ENCODE results near the gene KLK7. TPM values are rescaled to one million over a fixed set of nuclear protein-coding genes. Genes with fewer than 3 reads are reported as not detected.

KLK7 gene
- total RNA-seq, 2 experiments from 2014 or later = not detected

DNA sequence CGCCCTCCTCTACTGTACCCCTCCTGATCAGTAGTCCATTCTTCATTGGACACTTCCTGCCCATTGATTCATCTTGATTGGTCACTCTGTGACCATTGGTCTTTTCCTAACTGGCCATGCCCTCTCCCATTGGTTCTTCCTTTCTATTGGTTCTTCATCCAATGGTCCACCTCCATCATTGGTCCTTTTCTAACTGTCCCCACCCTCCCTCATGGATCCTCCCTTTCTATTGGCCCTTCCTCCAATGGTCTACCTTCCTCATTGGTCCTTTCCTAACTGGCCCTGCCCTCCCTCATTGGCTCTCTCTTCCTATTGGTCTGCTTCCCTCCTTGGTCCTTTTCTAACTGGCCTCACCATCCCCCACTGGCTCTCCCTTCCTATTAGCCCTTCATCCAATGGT, 21.5 kb downstream of the KLK7 start:
- ATAC-seq = no peak
- Mint-ChIP-seq H3K36me3 (no peaks in the 10 kb centered on the region), H3K4me3 (no peak overlapping the region), H3K9me3 (ENCODE audit: low read depth) (peaks cover 9% of the 10 kb centered on the region), H3K27ac (no peak overlapping the region), H3K27me3 (peaks cover 2% of the 10 kb centered on the region), H3K4me1 (no peaks in the 10 kb centered on the region)
- CTCF ChIA-PET = no interaction called here
- DNase-seq = no peak

DNA sequence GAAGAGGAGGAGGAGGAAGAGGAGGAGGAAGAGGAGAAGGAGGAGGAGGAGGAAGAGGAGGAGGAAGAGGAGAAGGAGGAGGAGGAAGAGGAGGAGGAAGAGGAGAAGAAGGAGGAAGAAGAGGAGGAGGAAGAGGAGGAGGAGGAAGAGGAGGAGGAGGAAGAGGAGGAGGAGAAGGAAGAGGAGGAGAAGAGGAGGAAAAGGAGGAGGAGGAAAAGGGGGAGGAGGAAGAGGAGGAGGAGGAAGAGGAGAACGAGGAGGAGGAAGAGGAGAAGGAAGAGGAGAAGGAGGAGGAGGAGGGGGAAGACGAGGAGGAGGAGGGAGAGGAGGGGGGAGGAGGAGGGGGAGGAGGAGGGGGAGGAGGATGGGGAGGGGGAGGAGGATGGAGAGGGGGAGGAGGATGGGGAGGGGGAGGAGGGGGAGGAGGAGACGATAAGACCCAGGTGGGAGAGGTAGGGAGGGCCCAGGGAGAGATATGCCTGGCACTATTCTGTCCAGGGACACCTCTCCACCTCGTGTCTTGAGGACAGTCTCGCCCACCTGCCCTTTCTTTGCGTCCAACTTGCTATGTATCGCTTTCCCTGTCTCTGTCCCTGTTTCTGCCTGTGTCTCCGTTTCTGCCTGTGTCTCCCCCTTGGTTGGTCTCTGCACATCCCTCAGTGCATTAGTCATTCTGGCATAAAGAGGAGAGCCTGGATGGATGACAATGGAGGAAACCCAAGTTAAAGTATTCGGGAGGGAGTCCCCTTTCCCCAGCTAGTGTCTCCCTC, 23.8 kb downstream of the KLK7 start:
- Mint-ChIP-seq H3K27ac (no peak overlapping the region), H3K36me3 (no peaks in the 10 kb centered on the region), H3K9me3 (ENCODE audit: low read depth) (peaks cover 9% of the 10 kb centered on the region), H3K4me3 (no peak overlapping the region), H3K27me3 (no peaks in the 10 kb centered on the region), H3K4me1 (no peaks in the 10 kb centered on the region)
- CTCF ChIA-PET = no interaction called here
- ATAC-seq = no peak
- DNase-seq = no peak

DNA sequence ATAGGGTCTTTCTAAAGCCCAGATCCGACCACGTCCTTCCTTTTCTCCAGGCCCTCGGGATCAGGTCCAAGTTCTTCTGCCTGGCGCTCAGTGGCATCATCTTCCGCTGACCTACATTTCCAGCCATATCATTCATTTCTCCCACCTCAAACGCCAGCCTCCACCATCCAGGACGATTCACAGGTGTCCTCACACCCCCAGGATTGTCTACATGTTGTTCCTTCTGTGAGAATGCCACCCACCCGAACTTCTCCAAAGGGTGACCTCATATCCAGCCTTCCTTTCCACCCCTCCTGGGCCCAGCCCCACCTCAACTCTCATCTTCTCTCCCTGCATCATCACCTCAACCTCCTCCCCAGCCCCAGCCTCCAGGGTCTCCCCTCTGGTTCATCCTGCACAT, 26.1 kb downstream of the KLK7 start:
- CTCF ChIA-PET = no interaction called here
- H3K4me1 Mint-ChIP-seq = no peaks in the 10 kb centered on the region
- H3K9me3 Mint-ChIP-seq (ENCODE audit: low read depth) = peaks cover 7% of the 10 kb centered on the region
- peaks cover 2% of the 10 kb centered on the region for H3K27me3 Mint-ChIP-seq
- DNase-seq (no peak), ATAC-seq (no peak)
- H3K4me3 Mint-ChIP-seq = no peak overlapping the region
- no peaks in the 10 kb centered on the region for H3K36me3 Mint-ChIP-seq
- no peak overlapping the region for H3K27ac Mint-ChIP-seq

DNA sequence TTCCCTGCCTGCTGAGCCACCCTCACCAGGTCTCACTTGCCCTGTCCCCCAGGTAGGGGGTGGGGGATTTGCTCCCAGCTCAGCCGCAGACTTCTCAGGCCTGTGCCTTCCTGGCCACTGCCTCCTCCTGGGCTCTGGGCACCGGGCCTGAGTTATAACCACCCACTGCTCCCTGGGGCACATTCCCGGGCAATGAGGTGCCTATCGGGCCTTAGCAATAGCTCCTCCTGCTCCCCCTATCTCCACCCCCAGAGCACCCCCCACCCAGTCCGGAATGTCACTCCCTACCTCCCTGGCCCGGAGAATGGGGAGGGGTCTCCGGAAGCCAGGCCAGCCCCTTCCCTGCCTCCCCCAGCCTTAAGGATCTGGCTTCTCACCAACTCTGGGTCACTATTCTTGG, 30.8 kb downstream of the KLK7 start, which contains the start of gene KLK5:
Gene KLK5 (minus strand): TSS at position 129 of the 400 bp plus-strand sequence. CDS start 381 bp downstream, outside the sequence.
- DNase-seq = no peak
- Mint-ChIP-seq H3K9me3 (ENCODE audit: low read depth) (no peaks in the 10 kb centered on the region), H3K4me1 (no peaks in the 10 kb centered on the region), H3K27me3 (peaks cover 2% of the 10 kb centered on the region), H3K4me3 (no peak within 1 kb of the TSS), H3K36me3 (no peaks in the 10 kb centered on the region), H3K27ac (no peak within 1 kb of the TSS)
- ATAC-seq = no peak
- CTCF ChIA-PET = no interaction called here

DNA sequence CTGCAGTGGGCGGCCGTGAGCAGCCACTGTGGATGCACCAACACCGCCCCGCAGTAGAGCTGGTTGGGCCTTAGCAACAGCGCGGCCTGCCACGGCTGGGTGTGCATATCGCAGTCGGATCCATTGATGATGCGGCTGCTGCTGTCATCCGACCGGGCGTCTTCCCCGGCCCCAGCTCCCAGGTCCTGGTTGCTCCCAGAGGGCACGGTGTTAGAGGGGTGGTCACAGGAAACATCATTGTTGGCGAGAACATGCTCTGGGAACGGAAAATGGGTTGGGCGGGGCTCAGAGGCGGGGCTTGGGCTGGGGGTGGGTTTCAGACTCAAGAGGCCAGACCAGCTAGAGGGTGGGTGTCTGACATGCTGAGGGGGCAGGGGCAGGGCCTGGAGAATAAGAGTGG, 33.9 kb downstream of the KLK7 start:
- Mint-ChIP-seq H3K9me3 (ENCODE audit: low read depth) (no peaks in the 10 kb centered on the region), H3K27ac (no peak overlapping the region), H3K4me3 (no peak overlapping the region), H3K27me3 (peaks cover 8% of the 10 kb centered on the region), H3K4me1 (no peaks in the 10 kb centered on the region), H3K36me3 (no peaks in the 10 kb centered on the region)
- CTCF ChIA-PET = no interaction called here
- DNase-seq = no peak
- no peak for ATAC-seq

DNA sequence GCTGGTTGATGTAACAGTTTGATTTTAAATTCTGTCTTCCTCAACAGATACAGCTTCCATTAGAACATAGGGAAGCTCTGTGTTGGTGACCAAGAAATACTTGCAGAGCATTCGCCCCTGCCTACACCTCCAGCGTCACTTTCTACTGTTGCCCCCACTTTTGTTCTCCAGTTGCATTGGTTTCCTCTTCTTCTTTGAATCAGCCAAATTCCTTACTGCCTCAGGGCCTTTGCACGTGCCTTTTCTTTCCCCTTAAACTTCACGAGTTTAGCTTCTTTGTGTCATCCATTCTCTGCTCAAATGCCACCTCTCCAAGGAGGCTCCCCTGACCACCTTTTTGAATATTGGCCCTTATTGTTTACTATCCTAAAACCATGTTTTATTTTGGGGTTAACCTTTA, 36.6 kb downstream of the KLK7 start:
- CTCF ChIA-PET = interaction anchor here (1.0 to 1.5 kb wide), 2 partner anchors 25 kb away, joined by 3 to 4 read pairs; no protein-coding TSS in a partner anchor
- Mint-ChIP-seq H3K27me3 (peaks cover 6% of the 10 kb centered on the region), H3K4me1 (no peaks in the 10 kb centered on the region), H3K4me3 (no peak overlapping the region), H3K36me3 (no peaks in the 10 kb centered on the region), H3K9me3 (ENCODE audit: low read depth) (peaks cover 2% of the 10 kb centered on the region), H3K27ac (no peak overlapping the region)
- ATAC-seq (no peak), DNase-seq (no peak)

DNA sequence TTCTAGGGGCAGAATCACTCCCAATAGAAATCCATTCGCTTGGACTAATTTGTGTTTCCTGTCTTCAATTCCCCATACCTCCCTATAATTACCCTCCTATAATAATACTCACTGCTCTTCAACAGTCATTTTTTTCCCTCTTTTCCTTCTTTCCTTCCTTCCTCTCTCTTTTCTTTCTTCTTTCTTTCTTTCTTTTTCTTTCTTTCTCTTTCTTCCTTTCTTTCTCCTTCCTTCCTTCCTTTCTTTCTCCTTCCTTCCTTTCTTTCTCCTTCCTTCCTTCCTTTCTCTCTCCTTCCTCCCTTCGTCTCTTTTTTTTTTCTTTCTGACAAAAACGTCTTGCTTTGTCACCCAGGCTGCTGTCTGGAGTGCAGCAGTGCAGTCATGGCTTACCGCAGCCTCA, 38.9 kb downstream of the KLK7 start:
- Mint-ChIP-seq H3K36me3 (no peaks in the 10 kb centered on the region), H3K27me3 (peaks cover 6% of the 10 kb centered on the region), H3K9me3 (ENCODE audit: low read depth) (peaks cover 2% of the 10 kb centered on the region), H3K27ac (no peak overlapping the region), H3K4me1 (no peaks in the 10 kb centered on the region), H3K4me3 (no peak overlapping the region)
- ATAC-seq (no peak), DNase-seq (no peak)
- CTCF ChIA-PET = no interaction called here

DNA sequence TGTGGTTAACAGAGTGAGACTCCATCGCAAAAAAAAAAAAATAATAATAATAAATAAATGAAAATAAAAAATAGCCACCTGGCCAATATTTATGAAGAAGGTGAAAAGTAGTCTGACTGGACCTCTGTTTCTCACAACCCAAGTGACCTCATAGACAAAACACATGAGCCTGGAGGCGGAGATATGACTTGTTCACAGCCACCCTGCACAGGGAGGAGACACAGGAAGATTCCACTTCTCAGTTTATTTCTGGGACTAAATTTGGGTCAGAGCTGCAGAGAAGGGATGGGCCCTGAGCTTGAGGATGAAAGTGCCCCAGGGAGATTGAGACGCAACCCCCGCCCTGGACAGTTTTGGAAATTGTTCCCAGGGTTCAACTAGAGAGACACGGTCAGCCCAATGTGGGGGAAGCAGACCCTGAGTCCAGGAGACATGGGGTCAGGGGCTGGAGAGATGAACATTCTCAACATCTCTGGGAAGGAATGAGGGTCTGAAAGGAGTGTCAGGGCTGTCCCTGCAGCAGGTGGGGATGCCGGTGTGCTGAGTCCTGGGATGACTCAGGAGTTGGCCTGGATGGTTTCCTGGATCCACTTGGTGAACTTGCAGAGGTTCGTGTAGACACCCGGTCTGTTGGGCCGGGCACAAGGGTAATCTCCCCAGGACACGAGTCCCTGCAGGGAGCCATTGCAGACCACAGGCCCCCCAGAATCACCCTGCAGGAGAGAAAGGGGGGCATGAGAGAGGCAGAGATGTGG, 40.5 kb downstream of the KLK7 start:
- H3K27ac Mint-ChIP-seq = no peak overlapping the region
- CTCF ChIA-PET = no interaction called here
- H3K36me3 Mint-ChIP-seq = no peaks in the 10 kb centered on the region
- ATAC-seq (no peak), DNase-seq (no peak)
- peaks cover 6% of the 10 kb centered on the region for H3K27me3 Mint-ChIP-seq
- peaks cover 2% of the 10 kb centered on the region for H3K9me3 Mint-ChIP-seq (ENCODE audit: low read depth)
- H3K4me3 Mint-ChIP-seq = no peak overlapping the region
- no peaks in the 10 kb centered on the region for H3K4me1 Mint-ChIP-seq

DNA sequence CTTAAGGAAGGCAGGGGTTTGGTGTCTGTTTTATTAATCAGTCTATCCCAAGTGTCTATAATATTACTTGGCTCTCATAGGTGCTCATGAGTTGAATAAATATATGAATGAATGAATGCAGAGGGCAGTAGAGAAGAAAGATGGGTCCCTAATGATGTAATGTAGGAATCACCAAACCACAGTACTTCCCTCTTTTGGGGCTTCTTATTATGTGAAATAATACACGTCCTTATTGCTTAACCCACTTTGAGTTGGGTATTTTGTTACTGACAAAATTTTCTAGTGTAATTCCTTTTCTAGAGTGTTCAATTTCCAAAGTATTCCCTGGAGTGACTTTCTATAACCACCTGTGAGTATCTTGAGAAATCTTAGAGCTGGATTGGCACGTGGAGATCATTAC, 44.1 kb downstream of the KLK7 start:
- ATAC-seq (no peak), DNase-seq (no peak)
- Mint-ChIP-seq H3K27ac (no peak overlapping the region), H3K36me3 (no peaks in the 10 kb centered on the region), H3K4me1 (no peaks in the 10 kb centered on the region), H3K9me3 (ENCODE audit: low read depth) (peaks cover 2% of the 10 kb centered on the region), H3K4me3 (no peak overlapping the region), H3K27me3 (no peaks in the 10 kb centered on the region)
- CTCF ChIA-PET = no interaction called here

DNA sequence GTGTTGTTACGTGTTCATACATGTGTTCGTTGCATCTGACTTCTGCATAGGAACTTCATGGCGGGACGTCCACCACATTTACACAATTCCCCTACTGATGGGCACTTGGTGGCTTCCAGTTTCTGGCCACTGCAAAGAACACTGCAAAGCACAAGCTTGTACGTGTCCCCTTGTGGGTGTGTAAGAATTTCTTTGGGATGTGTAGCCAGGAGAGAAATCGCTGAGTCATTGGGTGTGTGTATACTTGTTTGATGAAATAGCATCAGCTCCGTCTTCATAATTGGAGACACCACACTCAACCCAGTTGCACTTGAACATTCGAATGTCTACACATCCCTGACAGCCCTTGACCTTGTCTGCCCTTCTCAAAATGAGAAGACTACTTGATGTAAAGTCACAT, 50.1 kb downstream of the KLK7 start:
- no peak for ATAC-seq
- CTCF ChIA-PET = interaction anchor here (0.7 to 1.0 kb wide), 2 partner anchors 63 to 83 kb away, joined by 3 read pairs; no protein-coding TSS in a partner anchor
- peaks cover 17% of the 10 kb centered on the region for H3K27me3 Mint-ChIP-seq
- no peak overlapping the region for H3K27ac Mint-ChIP-seq
- no peak for DNase-seq
- no peaks in the 10 kb centered on the region for H3K9me3 Mint-ChIP-seq (ENCODE audit: low read depth)
- H3K4me3 Mint-ChIP-seq = no peak overlapping the region
- peaks cover 2% of the 10 kb centered on the region for H3K4me1 Mint-ChIP-seq
- no peaks in the 10 kb centered on the region for H3K36me3 Mint-ChIP-seq

DNA sequence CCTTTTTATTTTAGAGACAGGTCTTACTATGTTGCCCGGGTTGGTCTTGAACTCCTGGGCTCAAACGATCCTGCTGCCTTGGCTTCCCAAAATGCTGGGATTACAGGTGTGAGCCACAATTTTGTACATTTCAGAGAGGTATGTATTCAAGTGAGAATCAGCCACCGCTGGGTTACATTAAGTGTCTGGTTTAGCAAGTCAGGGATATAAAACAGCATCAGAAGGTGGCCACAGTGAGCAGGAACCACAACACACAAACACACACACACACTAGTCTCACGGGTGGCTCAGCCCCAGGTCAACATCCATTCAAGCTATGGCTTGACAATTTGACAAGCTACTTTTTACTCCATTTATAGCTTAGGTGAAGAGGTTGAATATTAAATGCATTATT, 51.0 kb downstream of the KLK7 start:
- DNase-seq (no peak), ATAC-seq (no peak)
- Mint-ChIP-seq H3K27ac (no peak overlapping the region), H3K36me3 (no peaks in the 10 kb centered on the region), H3K27me3 (peaks cover 17% of the 10 kb centered on the region), H3K4me3 (no peak overlapping the region), H3K9me3 (ENCODE audit: low read depth) (no peaks in the 10 kb centered on the region), H3K4me1 (peaks cover 2% of the 10 kb centered on the region)
- CTCF ChIA-PET = no interaction called here

DNA sequence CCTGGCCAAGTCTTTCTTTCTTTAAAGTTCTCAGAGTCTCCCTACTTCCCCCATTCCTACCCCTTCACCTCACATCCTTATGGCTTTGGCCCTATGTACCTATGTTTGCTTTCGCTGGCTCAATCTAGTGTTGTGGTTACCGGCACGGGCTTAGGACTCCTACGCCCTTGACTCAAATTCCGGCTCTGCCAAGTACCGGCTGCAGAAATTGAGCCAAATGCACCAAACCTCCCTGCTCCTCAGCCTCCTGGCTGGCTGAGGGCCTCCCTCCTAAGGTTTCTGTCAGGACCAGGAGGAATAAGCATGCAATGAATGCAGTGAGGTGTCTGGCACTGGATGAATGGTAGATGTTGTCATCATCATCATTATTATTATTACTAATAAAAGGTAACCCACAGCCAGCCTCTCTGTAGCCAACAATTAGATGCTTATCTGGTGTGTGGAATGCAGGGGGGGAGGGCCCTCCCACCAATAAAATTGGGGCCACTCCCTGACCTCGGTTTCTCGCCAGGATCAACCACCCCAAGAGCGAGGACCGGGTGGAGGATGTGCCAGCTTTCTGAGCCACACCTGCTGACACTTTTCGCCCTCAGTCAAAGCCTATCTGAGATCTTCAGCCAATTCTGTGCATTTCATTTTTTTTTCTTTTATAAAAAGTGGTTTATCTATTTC, 51.6 kb downstream of the KLK7 start:
- Mint-ChIP-seq H3K27ac (no peak overlapping the region), H3K9me3 (ENCODE audit: low read depth) (no peaks in the 10 kb centered on the region), H3K27me3 (peaks cover 17% of the 10 kb centered on the region), H3K4me3 (no peak overlapping the region), H3K4me1 (peaks cover 2% of the 10 kb centered on the region), H3K36me3 (no peaks in the 10 kb centered on the region)
- CTCF ChIA-PET = no interaction called here
- DNase-seq = no peak
- ATAC-seq = no peak

DNA sequence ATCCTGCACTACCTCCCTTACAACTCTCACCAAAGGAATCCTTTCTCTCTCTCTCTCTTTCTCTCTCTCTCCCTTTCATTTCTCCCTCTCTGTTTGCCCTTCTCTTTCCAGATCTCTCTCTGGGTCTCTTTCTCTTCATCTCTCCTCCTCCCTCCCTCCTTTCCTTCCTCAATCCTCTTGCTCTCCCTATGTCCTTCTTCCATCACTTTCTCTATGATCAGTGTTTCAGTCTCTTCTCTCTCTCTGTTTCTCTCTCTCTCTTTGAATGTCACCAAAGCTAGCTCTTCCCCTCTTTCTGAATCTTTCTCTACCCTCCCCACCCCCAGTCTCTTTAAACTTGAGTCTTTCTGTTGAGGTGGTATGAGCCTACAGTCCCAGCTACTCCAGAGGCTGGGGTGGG, 52.7 kb downstream of the KLK7 start:
- Mint-ChIP-seq H3K27me3 (peaks cover 19% of the 10 kb centered on the region), H3K9me3 (ENCODE audit: low read depth) (no peaks in the 10 kb centered on the region), H3K36me3 (no peaks in the 10 kb centered on the region), H3K4me1 (peaks cover 2% of the 10 kb centered on the region), H3K27ac (no peak overlapping the region), H3K4me3 (no peak overlapping the region)
- no peak for DNase-seq
- CTCF ChIA-PET = no interaction called here
- no peak for ATAC-seq

DNA sequence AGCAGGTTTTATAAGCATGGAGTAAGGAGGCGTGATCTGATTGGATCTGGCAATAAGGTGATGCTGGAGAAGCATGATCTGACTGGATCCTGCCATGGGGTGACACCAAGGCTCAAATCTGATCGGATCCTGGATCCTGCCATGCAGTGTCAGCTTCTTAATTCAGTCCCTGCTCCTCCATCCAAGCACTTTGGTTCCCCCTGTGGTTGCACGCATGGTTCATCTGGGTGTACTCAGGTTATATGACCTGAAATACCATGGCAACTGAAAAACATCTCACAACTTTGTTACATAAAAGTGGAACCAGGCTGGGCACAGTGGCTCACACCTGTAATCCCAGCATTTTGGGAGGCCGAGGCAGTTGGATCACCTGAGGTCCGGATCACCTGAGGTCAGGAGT, 54.9 kb downstream of the KLK7 start:
- Mint-ChIP-seq H3K4me1 (peaks cover 2% of the 10 kb centered on the region), H3K4me3 (no peak overlapping the region), H3K9me3 (ENCODE audit: low read depth) (no peaks in the 10 kb centered on the region), H3K27ac (no peak overlapping the region), H3K36me3 (no peaks in the 10 kb centered on the region), H3K27me3 (peaks cover 30% of the 10 kb centered on the region)
- DNase-seq (no peak), ATAC-seq (no peak)
- CTCF ChIA-PET = no interaction called here
